H9 (cell line): ENCODE results near the gene DNM1. TPM values are rescaled to one million over a fixed set of nuclear protein-coding genes. Genes with fewer than 3 reads are reported as not detected.

Experiments
- DNase-seq: peaks from one replicate; pipeline ENCODE4 v3.0.0-alpha.2; 2017
- H2AFZ ChIP-seq: one replicate; pipeline ENCODE4 v1.6.1; 2013; ENCODE audit warnings: mild to moderate bottlenecking, low read length, control low read depth, moderate library complexity
- H2AK5ac ChIP-seq: 2 replicates; pipeline ENCODE4 v1.6.1; 2013; ENCODE audit warnings: low read length, control low read depth, mixed read lengths; ENCODE audit not compliant: insufficient read length
- H2BK120ac ChIP-seq: one replicate; pipeline ENCODE4 v1.6.1; 2013; ENCODE audit warnings: low read depth, mild to moderate bottlenecking, low read length, control low read depth, inconsistent platforms; ENCODE audit not compliant: poor library complexity, severe bottlenecking
- H2BK12ac ChIP-seq: 2 replicates; pipeline ENCODE4 v1.6.1; 2013; ENCODE audit warnings: low read length, control low read depth, mixed read lengths, low read depth; ENCODE audit not compliant: insufficient read length
- H2BK15ac ChIP-seq: 2 replicates; pipeline ENCODE4 v1.6.1; 2013; ENCODE audit warnings: low read depth, low read length, control low read depth
- H2BK20ac ChIP-seq: one replicate; pipeline ENCODE4 v1.6.1; 2013; ENCODE audit warnings: low read depth, mild to moderate bottlenecking, low read length, control low read depth, inconsistent platforms; ENCODE audit not compliant: poor library complexity, severe bottlenecking
- H2BK5ac ChIP-seq: 2 replicates; pipeline ENCODE4 v1.6.1; 2013; ENCODE audit warnings: low read length, control low read depth, mixed read lengths; ENCODE audit not compliant: insufficient read length
- H3K14ac ChIP-seq: 2 replicates; pipeline ENCODE4 v1.6.1; 2013; ENCODE audit warnings: low read length, control low read depth; ENCODE audit not compliant: insufficient read depth
- H3K18ac ChIP-seq: 2 replicates; pipeline ENCODE4 v1.6.1; 2013; ENCODE audit warnings: low read depth, mild to moderate bottlenecking, mixed read lengths, low read length, control low read depth; ENCODE audit not compliant: insufficient read length
- H3K23ac ChIP-seq: 2 replicates; pipeline ENCODE4 v1.6.1; 2013; ENCODE audit warnings: low read length, control low read depth, mixed read lengths, low read depth; ENCODE audit not compliant: insufficient read length
- H3K23me2 ChIP-seq: 2 replicates; pipeline ENCODE4 v1.6.1; 2013; ENCODE audit warnings: low read depth, mild to moderate bottlenecking, mixed read lengths, low read length, control low read depth; ENCODE audit not compliant: insufficient read length, poor library complexity, severe bottlenecking
- H3K27ac ChIP-seq: 2 replicates; pipeline ENCODE4 v1.5.1; 2013; ENCODE audit warnings: low read length, control low read depth, mixed read lengths, low read depth; ENCODE audit not compliant: insufficient read length
- H3K27me3 ChIP-seq: 2 replicates; pipeline ENCODE4 v1.6.1; 2013; ENCODE audit warnings: low read length, control low read depth, inconsistent platforms; ENCODE audit not compliant: insufficient read depth
- H3K4ac ChIP-seq: 2 replicates; pipeline ENCODE4 v1.6.1; 2013; ENCODE audit warnings: low read depth, mild to moderate bottlenecking, control low read depth, inconsistent platforms, low read length, moderate library complexity
- H3K4me1 ChIP-seq: 2 replicates; pipeline ENCODE4 v1.6.1; 2013; ENCODE audit warnings: low read length, control low read depth, inconsistent platforms; ENCODE audit not compliant: insufficient read depth
- H3K4me2 ChIP-seq: 2 replicates; pipeline ENCODE4 v1.6.1; 2013; ENCODE audit warnings: low read length, control low read depth, mixed read lengths; ENCODE audit not compliant: insufficient read length, insufficient read depth
- H3K56ac ChIP-seq: 2 replicates; pipeline ENCODE4 v1.6.1; 2013; ENCODE audit warnings: low read depth, mild to moderate bottlenecking, mixed read lengths, low read length, control low read depth; ENCODE audit not compliant: insufficient read length
- H3K79me1 ChIP-seq: 2 replicates; pipeline ENCODE4 v1.6.1; 2013; ENCODE audit warnings: low read depth, mild to moderate bottlenecking, moderate library complexity, low read length, control low read depth, inconsistent platforms; ENCODE audit not compliant: insufficient read depth, poor library complexity, severe bottlenecking
- H3K79me2 ChIP-seq: 2 replicates; pipeline ENCODE4 v1.6.1; 2013; ENCODE audit warnings: low read length, control low read depth, inconsistent platforms; ENCODE audit not compliant: insufficient read depth
- H3K9ac ChIP-seq: 2 replicates; pipeline ENCODE4 v1.6.1; 2013; ENCODE audit warnings: low read length, control low read depth, mixed read lengths; ENCODE audit not compliant: insufficient read length; ENCODE audit errors: extremely low read depth
- H3K9me3 ChIP-seq: one replicate; pipeline ENCODE4 v1.6.1; 2013; ENCODE audit warnings: low read depth, low read length, inconsistent platforms; ENCODE audit not compliant: control insufficient read depth
- H3T11ph ChIP-seq: one replicate; pipeline ENCODE4 v1.6.1; 2013; ENCODE audit warnings: mild to moderate bottlenecking, low read length, control low read depth, inconsistent platforms
- H4K20me1 ChIP-seq: one replicate; pipeline ENCODE4 v1.6.1; 2013; ENCODE audit not compliant: control insufficient read depth, insufficient read length, insufficient read depth
- H4K5ac ChIP-seq: 2 replicates; pipeline ENCODE4 v1.6.1; 2013; ENCODE audit warnings: low read depth, mild to moderate bottlenecking, mixed read lengths, low read length, control low read depth; ENCODE audit not compliant: insufficient read length
- H4K8ac ChIP-seq: replicated peaks from 2 replicates; pipeline ENCODE4 v1.6.1; 2013; ENCODE audit warnings: low read length, control low read depth, mixed read lengths, low read depth; ENCODE audit not compliant: insufficient read length
- H4K91ac ChIP-seq: 2 replicates; pipeline ENCODE4 v1.6.1; 2013; ENCODE audit warnings: low read depth, mild to moderate bottlenecking, moderate library complexity, mixed read lengths, low read length, control low read depth; ENCODE audit not compliant: insufficient read length
- H3K27ac Mint-ChIP-seq, 3 experiments: 2 replicates in 2 of 3; 3 replicates in 1 of 3; pipeline ENCODE4 v1.8.0; 2020 to 2021; ENCODE audit warnings: mixed read lengths in 3 of 3, mild to moderate bottlenecking in 1 of 3, moderate library complexity in 1 of 3
- H3K27me3 Mint-ChIP-seq: 2 replicates; pipeline ENCODE4 v1.8.0; 2021; ENCODE audit warnings: low read depth, mild to moderate bottlenecking, moderate library complexity, mixed read lengths
- H3K36me3 Mint-ChIP-seq, 3 experiments: 2 replicates in 2 of 3; 3 replicates in 1 of 3; pipeline ENCODE4 v1.8.0; 2020 to 2021; ENCODE audit warnings: low read depth in 3 of 3, mixed read lengths in 3 of 3; ENCODE audit not compliant: insufficient read depth in 1 of 3
- H3K4me1 Mint-ChIP-seq, 2 experiments: 2 replicates each; pipeline ENCODE4 v1.8.0; 2020; ENCODE audit warnings: mixed read lengths in 2 of 2
- H3K4me3 Mint-ChIP-seq, 2 experiments: 2 replicates in 1 of 2; 3 replicates in 1 of 2; pipeline ENCODE4 v1.8.0; 2020 to 2021; ENCODE audit warnings: mild to moderate bottlenecking in 2 of 2, mixed read lengths in 2 of 2, moderate library complexity in 1 of 2
- H3K9me3 Mint-ChIP-seq, 2 experiments: 2 replicates in 1 of 2; 3 replicates in 1 of 2; pipeline ENCODE4 v1.8.0; 2020; ENCODE audit warnings: mild to moderate bottlenecking in 2 of 2, mixed read lengths in 2 of 2, moderate library complexity in 1 of 2
- CTCF ChIP-seq: fragments of 200-600 bp; sonication (generic); conservative IDR thresholded peaks from 3 replicates; pipeline ENCODE4 v1.8.0; 2021; ENCODE audit warnings: antibody characterized with exemption, mild to moderate bottlenecking
- WGBS: extraction: QIAGEN DNeasy Blood & Tissue Kit; methylation state at CpG from one replicate; pipeline ENCODE4 v1.1.7; 2013; ENCODE audit warnings: missing lambda C conversion rate, low lambda C conversion rate, mixed read lengths; ENCODE audit not compliant: insufficient read length; ENCODE audit errors: extremely low coverage; 5-methylcytosine and 5-hydroxymethylcytosine counted together
- total RNA-seq: library from RNA; stranded (reverse); gene quantifications from 2 replicates; pipeline ENCODE4 v1.2.1, GENCODE V29; 2021

Gene DNM1
- total RNA-seq, 1 experiment from 2014 or later = 58.0 TPM

GRCh38 chr9:128159522-128159783 lies 43.7 kb upstream of the DNM1 start:
- peak overlapping the region; percentile 59 for H3K4me2 ChIP-seq
- H2AK5ac ChIP-seq = no peak overlapping the region
- H3K36me3 Mint-ChIP-seq = peaks cover 4 to 27% (median 12%) of the 10 kb centered on the region in 3 experiments; a peak in 5 of 7 replicates
- no peak overlapping the region for H2AFZ ChIP-seq
- no peaks in the 10 kb centered on the region for H3K9me3 ChIP-seq
- H2BK12ac ChIP-seq = no peak overlapping the region
- H3K27ac Mint-ChIP-seq = peak overlapping the region; percentile 49 to 96 (median 72); a peak in 4 of 7 replicates
- H2BK5ac ChIP-seq = no peak overlapping the region
- H4K5ac ChIP-seq = no peak overlapping the region
- H3K27ac ChIP-seq = no peak overlapping the region
- no peaks in the 10 kb centered on the region for H3K9me3 Mint-ChIP-seq
- WGBS = no CpG with 5 or more reads among the region's 11 CpGs
- no peak overlapping the region for H3T11ph ChIP-seq
- no peaks in the 10 kb centered on the region for H3K79me2 ChIP-seq
- H3K14ac ChIP-seq = peak overlapping the region; percentile 96; the same call in 1 of the 2 replicates
- H3K23ac ChIP-seq = no peak overlapping the region
- peak overlapping the region; percentile 62 to 75 for H3K4me3 Mint-ChIP-seq
- H3K4me1 Mint-ChIP-seq = peaks cover 6 to 8% of the 10 kb centered on the region in 2 experiments
- peaks cover 7% of the 10 kb centered on the region for H3K23me2 ChIP-seq
- no peak for DNase-seq
- no peaks in the 10 kb centered on the region for H3K27me3 Mint-ChIP-seq
- peak overlapping the region; percentile 97 for H3K18ac ChIP-seq
- no peaks in the 10 kb centered on the region; the same call in 1 of the 2 replicates for H3K4me1 ChIP-seq
- no peak overlapping the region for H3K56ac ChIP-seq
- H4K91ac ChIP-seq = no peak overlapping the region
- H3K27me3 ChIP-seq = no peaks in the 10 kb centered on the region
- H2BK20ac ChIP-seq = no peak overlapping the region
- no peak overlapping the region for H3K4ac ChIP-seq
- H2BK120ac ChIP-seq = no peak overlapping the region
- TF ChIP-seq CTCF = no peak
- no peak overlapping the region for H2BK15ac ChIP-seq
- H3K9ac ChIP-seq = peak overlapping the region; percentile 76
- H4K20me1 ChIP-seq = no peaks in the 10 kb centered on the region
- no peaks in the 10 kb centered on the region for H3K79me1 ChIP-seq
- no peak overlapping the region for H4K8ac ChIP-seq
